NCI-H128 (cell line): ENCODE measurements around the gene HAT1.

Source experiments
- DNase-seq: peaks from one replicate; lab custom pipeline; 2025; ENCODE audit not compliant: unreplicated experiment; lab: John Stamatoyannopoulos, UW

HAT1 gene

GRCh38 chr2:171919453-171919852 is 2.8 kb upstream of the HAT1 start:
- no peak for DNase-seq

- no peak for DNase-seq
Observed at GRCh38 chr2:171921970-171922229, 361 bp upstream of the HAT1 start.

GRCh38 chr2:171923206-171923605 is 945 bp downstream of the HAT1 start:
- no peak for DNase-seq

- no peak for DNase-seq
Observed at GRCh38 chr2:171924170-171924942, 2.1 kb downstream of the HAT1 start.

- DNase-seq: no peak
Observed at GRCh38 chr2:171930385-171930784, 8.1 kb downstream of the HAT1 start.

GRCh38 chr2:171939058-171939742 is 16.9 kb downstream of the HAT1 start:
- no peak for DNase-seq

- DNase-seq: no peak
Observed at GRCh38 chr2:171939743-171940071, 17.4 kb downstream of the HAT1 start.

- DNase-seq: no peak
Observed at GRCh38 chr2:171941316-171941699, 19.0 kb downstream of the HAT1 start.

- no peak for DNase-seq
Observed at GRCh38 chr2:171943869-171944268, 21.6 kb downstream of the HAT1 start.

GRCh38 chr2:171952276-171952675 is 30.0 kb downstream of the HAT1 start:
- DNase-seq: no peak

- no peak for DNase-seq
Observed at GRCh38 chr2:171952748-171953147, 30.5 kb downstream of the HAT1 start.

- no peak for DNase-seq
Observed at GRCh38 chr2:171956135-171956825, 34.0 kb downstream of the HAT1 start.

GRCh38 chr2:171957061-171957460 is 34.8 kb downstream of the HAT1 start:
- no peak for DNase-seq

- DNase-seq: no peak
Observed at GRCh38 chr2:171958475-171958874, 36.2 kb downstream of the HAT1 start.

- no peak for DNase-seq
Observed at GRCh38 chr2:171959998-171960397, 37.7 kb downstream of the HAT1 start.

GRCh38 chr2:171960570-171960969 is 38.3 kb downstream of the HAT1 start:
- no peak for DNase-seq

- DNase-seq: no peak
Observed at GRCh38 chr2:171963198-171963597, 40.9 kb downstream of the HAT1 start.

- DNase-seq: no peak
Observed at GRCh38 chr2:171964308-171964707, 42.0 kb downstream of the HAT1 start.

GRCh38 chr2:171965238-171965637 is 43.0 kb downstream of the HAT1 start:
- DNase-seq: no peak

- no peak for DNase-seq
Observed at GRCh38 chr2:171965661-171966060, 43.4 kb downstream of the HAT1 start.

GRCh38 chr2:171966235-171966634 is 44.0 kb downstream of the HAT1 start:
- no peak for DNase-seq

GRCh38 chr2:171966688-171967087 is 44.4 kb downstream of the HAT1 start:
- DNase-seq: no peak
